Adrenal gland (tissue), 12 donors: ENCODE data around the gene RIMBP2. TPM values are rescaled to one million over a fixed set of nuclear protein-coding genes. Genes with fewer than 3 reads are reported as not detected.

ENCODE experiments used
- DNase-seq, 7 donors: peaks; one replicate each; pipeline ENCODE4 v3.0.0-alpha.2; 2019 to 2020
- H3K27ac ChIP-seq, 5 donors: fragments of 200-600 bp; sonication (generic) in 4 of 5; 1 replicate in 3 of 5; 2 replicates in 2 of 5; pipeline versions ENCODE4 v1.5.1 to v1.8.0; 2016 to 2020; ENCODE audit warnings: mild to moderate bottlenecking in 1 of 5
- H3K27me3 ChIP-seq: fragments of 200-600 bp; 2 replicates; pipeline ENCODE4 v1.8.0; 2021
- H3K36me3 ChIP-seq, 2 donors: fragments of 200-600 bp; replicated peaks in 1 of 2; 1 replicate in 1 of 2; 2 replicates in 1 of 2; pipeline versions ENCODE4 v1.5.1 to v1.8.0; 2018 to 2022
- H3K4me1 ChIP-seq, 2 donors: fragments of 200-600 bp; replicated peaks in 1 of 2; 1 replicate in 1 of 2; 2 replicates in 1 of 2; pipeline versions ENCODE4 v1.5.1 to v1.8.0; 2018 to 2021
- H3K4me3 ChIP-seq, 4 donors: fragments of 200-600 bp; sonication (generic) in 3 of 4; one replicate each; pipeline ENCODE4 v1.5.1; 2016 to 2018
- H3K9me3 ChIP-seq, 3 donors: fragments of 200-600 bp; sonication (generic) in 1 of 3; replicated peaks in 1 of 3; 1 replicate in 2 of 3; 2 replicates in 1 of 3; pipeline versions ENCODE4 v1.5.1 to v1.8.0; 2016 to 2021
- CTCF ChIP-seq, 6 experiments: fragments of 450-650 bp in 4 of 6; fragments of 200-600 bp in 2 of 6; sonication (generic) in 1 of 6; IDR thresholded peaks; 1 replicate in 5 of 6; 2 replicates in 1 of 6; pipeline versions ENCODE4 v1.5.1 to v1.8.0; 2016 to 2021; ENCODE audit warnings: antibody characterized with exemption in 6 of 6, mild to moderate bottlenecking in 2 of 6, moderate library complexity in 1 of 6
- POLR2A ChIP-seq, 2 donors: fragments of 450-650 bp; IDR thresholded peaks; one replicate each; pipeline ENCODE4 v1.6.1; 2017; ENCODE audit warnings: antibody characterized with exemption in 2 of 2, mild to moderate bottlenecking in 2 of 2, moderate library complexity in 1 of 2
- WGBS, 4 donors: extraction: QIAGEN DNeasy Blood & Tissue Kit in 2 of 4; methylation state at CpG; one replicate each; pipeline versions ENCODE4 v1.1.5 to v1.1.7; 2013 to 2017; 5-methylcytosine and 5-hydroxymethylcytosine counted together
- intact Hi-C, 2 donors: fragments of 100-400 bp; cut with DNase I; formaldehyde crosslinking; loops; one replicate each; pipeline versions ENCODE4 v1.14.1 to v1.15.0; 2022 to 2023
- polyA plus RNA-seq, 3 donors: library from polyadenylated mRNA; stranded (reverse); fragments of 200-250 nt in 2 of 3; fragments of 350-450 nt in 1 of 3; fragmentation: Illumina TruSeq in 1 of 3; extraction: RNeasy Lipid Tissue Mini Kit (QIAGEN cat#74804) in 1 of 3; gene quantifications; one replicate each; pipeline ENCODE4 v1.2.3, GENCODE V29; 2013 to 2014
- total RNA-seq, 9 donors: library from RNA; depleted of rRNA in 4 of 9; stranded (reverse); fragments of >200 nt in 4 of 9; fragments of 120-200 nt in 1 of 9; fragmentation: NEBNext Ultra II Directional in 1 of 9; extraction: Animal tissue kit (Norgen Biotek cat#: 25700) in 1 of 9; gene quantifications; one replicate each; pipeline versions ENCODE4 v1.1.0 to v1.2.4, GENCODE V29; 2013 to 2023
- donor health status: healthy with polysubstance abuse.
- donor health status: Bipolar disorder and iron deficiency.
- donor health status: DM: yes; HTN: yes; CAD: no.
- donor health status: DM: no; HTN: no; CAD: no.
- donor health status: DM: no; HTN: no; CAD: no.
- donor health status: DM: yes; HTN: yes; CAD: no.

RIMBP2 gene
- total and polyA plus RNA-seq, 12 donors: 0.18 to 23.9 (median 6.3) TPM; not detected in 2

GRCh38 chr12:130444061-130444460 is 272.0 kb downstream of the RIMBP2 start:
- Histone ChIP-seq H3K4me3 (no peak overlapping the region), H3K27me3 (no peaks in the 10 kb centered on the region), H3K36me3 (no peaks in the 10 kb centered on the region), H3K27ac (no peak overlapping the region), H3K4me1 (no peaks in the 10 kb centered on the region), H3K9me3 (no peaks in the 10 kb centered on the region)
- WGBS, 4 donors: 53 to 69% (median 64%) methylated on average over 5 of the region's 5 CpGs
- TF ChIP-seq POLR2A (IDR thresholded peaks at IDR 0.05): no peak
- no peak for TF ChIP-seq CTCF (IDR thresholded peaks at IDR 0.05)
- DNase-seq: no peak
- intact Hi-C loops: no loop called here

DNA sequence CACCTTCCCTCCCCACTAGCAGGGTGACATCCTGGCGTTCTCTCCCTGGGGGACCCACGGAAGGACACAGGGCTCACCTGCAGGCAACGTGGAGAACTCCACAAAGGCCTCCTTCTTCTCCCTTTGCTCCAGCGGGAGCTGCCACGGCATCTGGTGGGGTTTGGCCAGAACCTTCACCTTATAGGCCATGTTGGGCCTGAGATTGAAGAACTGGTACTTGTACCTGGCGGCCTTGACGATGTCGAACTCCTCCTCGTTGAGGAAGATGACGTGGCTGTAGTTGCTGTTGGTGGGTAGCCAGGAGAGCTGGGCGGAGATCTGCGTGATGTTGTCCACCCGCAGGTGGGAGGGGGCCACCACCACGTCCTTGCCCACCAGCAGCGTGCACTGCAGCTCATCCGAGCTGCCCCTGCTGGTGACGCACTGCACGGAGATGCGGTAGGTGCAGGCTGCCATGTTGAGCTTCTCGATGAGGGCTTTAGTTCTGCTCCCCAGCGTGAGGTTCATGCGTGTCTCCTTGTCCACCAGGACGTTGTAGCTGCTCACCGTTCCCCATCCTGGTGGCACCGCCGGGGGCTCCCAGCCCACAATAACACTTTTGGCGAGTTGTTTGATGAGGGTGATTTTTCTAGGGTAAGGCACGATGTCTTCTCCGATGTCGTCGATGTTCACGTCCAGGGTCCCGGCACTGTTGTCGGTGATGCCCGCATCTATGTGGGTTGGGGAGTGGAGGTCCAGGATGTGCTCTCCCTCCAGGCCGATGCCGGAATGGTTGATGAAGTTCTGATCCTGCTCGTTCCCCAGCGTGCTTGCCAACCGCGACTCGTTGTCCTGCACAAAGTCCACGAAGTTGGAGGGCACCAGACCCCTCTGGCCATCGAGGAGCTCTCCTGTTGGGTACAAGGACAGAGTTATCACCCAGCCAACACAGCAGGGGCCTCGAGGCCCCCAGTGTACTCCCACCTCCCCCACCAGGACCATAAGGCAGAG is 274.0 kb downstream of the RIMBP2 start:
- WGBS, 4 donors: 89 to 93% (median 91%) methylated on average over 29 to 45 of the region's 45 CpGs
- Histone ChIP-seq H3K27me3 (no peaks in the 10 kb centered on the region), H3K27ac (no peak overlapping the region), H3K4me1 (no peaks in the 10 kb centered on the region), H3K4me3 (no peak overlapping the region), H3K9me3 (no peaks in the 10 kb centered on the region), H3K36me3 (no peaks in the 10 kb centered on the region)
- DNase-seq: no peak
- TF ChIP-seq POLR2A (IDR thresholded peaks at IDR 0.05): no peak
- no peak for TF ChIP-seq CTCF (IDR thresholded peaks at IDR 0.05)
- intact Hi-C loops: no loop called here

DNA sequence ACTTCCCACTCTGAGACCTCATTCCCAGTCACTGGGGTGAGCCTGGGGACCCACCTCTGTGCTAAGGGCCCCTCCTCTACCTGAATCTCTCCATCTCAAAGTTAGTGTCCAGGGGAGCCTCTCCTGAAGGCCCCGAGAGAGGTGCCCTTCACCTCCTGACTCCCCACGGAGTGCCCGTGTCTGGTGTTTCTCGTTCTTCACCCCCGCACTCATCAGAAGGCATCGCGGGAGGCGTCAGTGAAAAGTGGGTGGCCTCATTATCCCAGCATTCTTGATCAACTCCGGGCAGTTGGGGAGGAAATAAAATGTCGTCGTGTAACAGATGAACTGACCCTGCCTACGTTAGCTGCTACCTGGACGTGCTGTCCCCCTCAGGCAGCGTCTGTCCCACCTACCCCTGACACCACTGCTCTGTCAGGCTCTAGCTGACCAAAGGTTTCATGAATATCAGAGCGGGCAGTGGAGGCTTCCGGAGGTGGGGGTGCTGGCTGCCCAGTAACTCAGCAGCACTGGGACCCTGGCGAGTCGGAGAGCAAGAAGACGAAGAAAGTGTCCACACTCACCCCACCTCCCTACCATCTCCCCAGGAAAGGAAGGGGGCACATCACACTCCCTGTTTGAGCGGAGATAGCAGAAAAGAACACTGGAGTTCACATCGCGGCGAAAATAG is 275.6 kb downstream of the RIMBP2 start:
- intact Hi-C loops: no loop called here
- Histone ChIP-seq H3K27me3 (no peaks in the 10 kb centered on the region), H3K36me3 (no peaks in the 10 kb centered on the region), H3K4me3 (no peak overlapping the region), H3K27ac (no peak overlapping the region), H3K4me1 (no peaks in the 10 kb centered on the region), H3K9me3 (no peaks in the 10 kb centered on the region)
- no peak for TF ChIP-seq CTCF (IDR thresholded peaks at IDR 0.05)
- no peak for TF ChIP-seq POLR2A (IDR thresholded peaks at IDR 0.05)
- no peak for DNase-seq
- 87 to 95% (median 91%) methylated on average over 22 to 23 of the region's 23 CpGs for WGBS, 4 donors

DNA sequence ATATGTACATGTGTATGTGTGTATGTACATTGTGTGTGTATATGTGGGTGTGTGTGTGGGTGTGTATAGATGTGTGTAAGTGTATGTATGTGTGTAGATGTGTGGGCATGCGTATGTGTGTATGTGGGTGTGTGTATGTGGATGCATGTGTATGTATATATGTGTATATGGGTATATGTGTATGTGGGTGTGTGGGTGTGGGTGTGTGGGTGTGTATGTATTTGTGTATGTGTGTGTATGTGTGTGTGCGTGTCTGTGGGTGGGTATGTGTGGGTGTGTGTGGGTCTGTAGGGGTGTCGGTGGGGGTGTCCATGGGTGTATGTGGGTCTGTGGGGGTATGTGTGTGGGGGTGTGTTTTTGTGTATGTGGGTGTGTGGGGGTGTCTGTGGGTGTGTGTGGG is 276.8 kb downstream of the RIMBP2 start:
- intact Hi-C loops: no loop called here
- no peak for TF ChIP-seq POLR2A (IDR thresholded peaks at IDR 0.05)
- no peak for TF ChIP-seq CTCF (IDR thresholded peaks at IDR 0.05)
- no peaks in the 10 kb centered on the region for H3K27me3 ChIP-seq
- no peak for DNase-seq
- H3K9me3 ChIP-seq: no peaks in the 10 kb centered on the region
- 87 to 97% (median 93%) methylated on average over 3 of the region's 3 CpGs for WGBS, 4 donors
- no peak overlapping the region for H3K4me3 ChIP-seq
- H3K36me3 ChIP-seq: no peaks in the 10 kb centered on the region
- no peak overlapping the region for H3K27ac ChIP-seq
- no peaks in the 10 kb centered on the region for H3K4me1 ChIP-seq
